ENCODE measurements around the gene LINGO1.

GRCh38 chr15:77620297-77620696 is 12.4 kb downstream of the LINGO1 start:
- TF ChIP-seq, protein P1, sequence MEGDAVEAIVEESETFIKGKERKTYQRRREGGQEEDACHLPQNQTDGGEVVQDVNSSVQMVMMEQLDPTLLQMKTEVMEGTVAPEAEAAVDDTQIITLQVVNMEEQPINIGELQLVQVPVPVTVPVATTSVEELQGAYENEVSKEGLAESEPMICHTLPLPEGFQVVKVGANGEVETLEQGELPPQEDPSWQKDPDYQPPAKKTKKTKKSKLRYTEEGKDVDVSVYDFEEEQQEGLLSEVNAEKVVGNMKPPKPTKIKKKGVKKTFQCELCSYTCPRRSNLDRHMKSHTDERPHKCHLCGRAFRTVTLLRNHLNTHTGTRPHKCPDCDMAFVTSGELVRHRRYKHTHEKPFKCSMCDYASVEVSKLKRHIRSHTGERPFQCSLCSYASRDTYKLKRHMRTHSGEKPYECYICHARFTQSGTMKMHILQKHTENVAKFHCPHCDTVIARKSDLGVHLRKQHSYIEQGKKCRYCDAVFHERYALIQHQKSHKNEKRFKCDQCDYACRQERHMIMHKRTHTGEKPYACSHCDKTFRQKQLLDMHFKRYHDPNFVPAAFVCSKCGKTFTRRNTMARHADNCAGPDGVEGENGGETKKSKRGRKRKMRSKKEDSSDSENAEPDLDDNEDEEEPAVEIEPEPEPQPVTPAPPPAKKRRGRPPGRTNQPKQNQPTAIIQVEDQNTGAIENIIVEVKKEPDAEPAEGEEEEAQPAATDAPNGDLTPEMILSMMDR (IDR thresholded peaks at IDR 0.05; ENCODE audit: insufficient read depth, low read depth, low read length) = no peak
- no peak for TF ChIP-seq EZH2 (IDR thresholded peaks at IDR 0.05; ENCODE audit: insufficient read depth, low read length)
